ENCODE data around the gene RFFL. TPM values are rescaled to one million over a fixed set of nuclear protein-coding genes. Genes with fewer than 3 reads are reported as not detected.

RFFL gene
- total RNA-seq, 1 donor from 2014 or later: 19.9 TPM

GRCh38 chr17:35051579-35052240 is 11.8 kb downstream of the RFFL start:
- Mint-ChIP-seq H3K4me1 (ENCODE audit: unreplicated experiment) (peaks cover 23% of the 10 kb centered on the region), H3K27ac (no peak overlapping the region), H3K9me3 (no peaks in the 10 kb centered on the region), H3K36me3 (no peaks in the 10 kb centered on the region), H3K27me3 (no peaks in the 10 kb centered on the region), H3K4me3 (no peak overlapping the region)
- no peak for TF ChIP-seq CTCF (conservative IDR thresholded peaks at IDR 0.05)
- DNase-seq (ENCODE audit: extremely low spot score, unreplicated experiment): no peak

- Mint-ChIP-seq H3K9me3 (no peaks in the 10 kb centered on the region), H3K27me3 (no peaks in the 10 kb centered on the region), H3K36me3 (no peaks in the 10 kb centered on the region), H3K4me3 (no peak overlapping the region), H3K27ac (no peak overlapping the region), H3K4me1 (ENCODE audit: unreplicated experiment) (peaks cover 28% of the 10 kb centered on the region)
- no peak for DNase-seq (ENCODE audit: extremely low spot score, unreplicated experiment)
- TF ChIP-seq CTCF (conservative IDR thresholded peaks at IDR 0.05): no peak
Measured at GRCh38 chr17:35051183-35051578, 12.3 kb downstream of the RFFL start.

GRCh38 chr17:35050170-35050569 is 13.3 kb downstream of the RFFL start:
- DNase-seq (ENCODE audit: extremely low spot score, unreplicated experiment): no peak

GRCh38 chr17:35048685-35049379 is 14.7 kb downstream of the RFFL start:
- DNase-seq (ENCODE audit: extremely low spot score, unreplicated experiment): no peak
- Mint-ChIP-seq H3K27ac (peak overlapping the region; percentile 14), H3K27me3 (no peaks in the 10 kb centered on the region), H3K4me1 (ENCODE audit: unreplicated experiment) (peaks cover 31% of the 10 kb centered on the region), H3K4me3 (no peak overlapping the region), H3K9me3 (no peaks in the 10 kb centered on the region), H3K36me3 (no peaks in the 10 kb centered on the region)
- TF ChIP-seq CTCF (conservative IDR thresholded peaks at IDR 0.05): no peak

More at GRCh38 chr17:35050170-35050569, 13.3 kb downstream of the RFFL start:
- H3K27me3 Mint-ChIP-seq: no peaks in the 10 kb centered on the region
- TF ChIP-seq CTCF (conservative IDR thresholded peaks at IDR 0.05): no peak
- no peak overlapping the region for H3K4me3 Mint-ChIP-seq
- H3K4me1 Mint-ChIP-seq (ENCODE audit: unreplicated experiment): peaks cover 31% of the 10 kb centered on the region
- H3K36me3 Mint-ChIP-seq: no peaks in the 10 kb centered on the region
- H3K27ac Mint-ChIP-seq: no peak overlapping the region
- no peaks in the 10 kb centered on the region for H3K9me3 Mint-ChIP-seq

DNA sequence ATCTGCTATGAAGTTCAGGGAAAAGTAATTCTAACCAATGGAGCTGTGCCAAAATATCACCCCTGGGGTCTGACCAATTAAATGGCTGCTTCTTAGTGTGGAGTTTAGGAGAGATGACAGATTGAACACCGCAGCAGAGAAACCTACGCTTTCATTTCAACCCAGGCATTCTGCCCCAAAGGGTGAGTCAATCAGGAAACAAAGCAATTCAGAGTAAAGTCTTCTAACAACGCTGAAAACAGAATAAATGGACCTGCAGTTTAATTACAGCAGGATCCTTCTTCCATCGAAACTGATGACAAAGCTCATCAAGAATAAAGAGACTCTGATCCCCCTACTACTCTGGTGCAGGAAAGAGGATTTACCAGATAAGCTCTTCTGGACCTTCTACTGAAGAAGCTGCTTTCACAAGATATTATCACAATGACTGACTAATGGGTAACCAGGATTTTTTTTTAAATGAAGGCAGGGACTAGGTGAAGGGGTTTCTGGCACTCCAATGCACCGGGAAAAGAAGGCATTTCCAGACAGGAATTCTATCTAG is 16.7 kb downstream of the RFFL start:
- Mint-ChIP-seq H3K27ac (peak overlapping the region; percentile 46), H3K9me3 (no peaks in the 10 kb centered on the region), H3K4me1 (ENCODE audit: unreplicated experiment) (peaks cover 26% of the 10 kb centered on the region), H3K27me3 (no peaks in the 10 kb centered on the region), H3K4me3 (peak overlapping the region; percentile 42), H3K36me3 (no peaks in the 10 kb centered on the region)
- DNase-seq (ENCODE audit: extremely low spot score, unreplicated experiment): no peak
- no peak for TF ChIP-seq CTCF (conservative IDR thresholded peaks at IDR 0.05)
